IPS-20b (cell line): ENCODE results near the gene SYCE1.
"Not testable (repeated sequence)": the region's sequence is repeated elsewhere in the genome, so short reads cannot be mapped to it uniquely, and the experiment has no call there.

Experiments
- H3K27ac ChIP-seq: one replicate; pipeline ENCODE4 v1.5.1; 2013; ENCODE audit warnings: low read length
- H3K27me3 ChIP-seq: 2 replicates; pipeline ENCODE4 v1.6.1; 2013; ENCODE audit warnings: mild to moderate bottlenecking, low read length, inconsistent platforms; ENCODE audit not compliant: insufficient read depth
- H3K36me3 ChIP-seq: 2 replicates; pipeline ENCODE4 v1.6.1; 2013; ENCODE audit warnings: low read depth, mild to moderate bottlenecking, inconsistent platforms, low read length, moderate library complexity; ENCODE audit not compliant: insufficient read depth
- H3K4me1 ChIP-seq: 2 replicates; pipeline ENCODE4 v1.6.1; 2013; ENCODE audit warnings: mild to moderate bottlenecking, control low read depth, inconsistent platforms, low read length, moderate library complexity; ENCODE audit not compliant: insufficient read depth
- H3K4me3 ChIP-seq: 2 replicates; pipeline ENCODE4 v1.5.1; 2013; ENCODE audit warnings: mild to moderate bottlenecking, low read length, inconsistent platforms
- H3K9ac ChIP-seq: 2 replicates; pipeline ENCODE4 v1.6.1; 2013; ENCODE audit warnings: low read depth, mild to moderate bottlenecking, inconsistent platforms, low read length, moderate library complexity
- H3K9me3 ChIP-seq: 2 replicates; pipeline ENCODE4 v1.6.1; 2013; ENCODE audit warnings: mild to moderate bottlenecking, low read depth, low read length, inconsistent platforms; ENCODE audit not compliant: insufficient read depth

Gene SYCE1

DNA sequence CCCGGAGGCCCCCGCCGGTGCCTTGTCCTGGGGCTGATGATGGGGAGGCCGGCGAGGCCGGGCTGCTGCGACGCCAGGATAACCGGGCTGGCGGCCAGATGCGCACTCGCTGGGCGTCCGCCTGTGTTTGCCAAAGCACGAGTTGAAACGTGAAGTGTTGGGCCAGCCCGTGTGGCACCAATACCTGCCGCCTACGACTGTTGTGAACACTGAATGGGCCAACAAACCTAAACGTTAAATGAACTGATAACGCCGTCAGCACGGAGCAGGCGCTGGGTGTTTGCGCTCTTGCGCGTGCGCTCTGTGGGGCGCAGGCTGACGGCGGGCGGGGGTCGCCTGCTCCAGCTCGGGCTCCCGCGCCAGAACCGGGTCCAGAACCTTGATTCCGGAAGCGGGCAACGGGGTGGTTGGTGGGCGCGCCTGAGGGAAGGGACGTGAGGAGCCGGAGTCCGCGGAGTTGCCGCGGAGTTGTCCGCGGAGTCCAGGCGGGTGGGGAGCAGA lies 37.6 kb downstream of the SYCE1 start:
- H3K27ac ChIP-seq, result no peak overlapping the region
- peaks cover 98% of the 10 kb centered on the region for H3K9me3 ChIP-seq
- H3K4me1 ChIP-seq, result no peaks in the 10 kb centered on the region
- no peaks in the 10 kb centered on the region for H3K36me3 ChIP-seq
- no peak overlapping the region for H3K4me3 ChIP-seq
- no peaks in the 10 kb centered on the region for H3K27me3 ChIP-seq
- no peak overlapping the region for H3K9ac ChIP-seq

DNA sequence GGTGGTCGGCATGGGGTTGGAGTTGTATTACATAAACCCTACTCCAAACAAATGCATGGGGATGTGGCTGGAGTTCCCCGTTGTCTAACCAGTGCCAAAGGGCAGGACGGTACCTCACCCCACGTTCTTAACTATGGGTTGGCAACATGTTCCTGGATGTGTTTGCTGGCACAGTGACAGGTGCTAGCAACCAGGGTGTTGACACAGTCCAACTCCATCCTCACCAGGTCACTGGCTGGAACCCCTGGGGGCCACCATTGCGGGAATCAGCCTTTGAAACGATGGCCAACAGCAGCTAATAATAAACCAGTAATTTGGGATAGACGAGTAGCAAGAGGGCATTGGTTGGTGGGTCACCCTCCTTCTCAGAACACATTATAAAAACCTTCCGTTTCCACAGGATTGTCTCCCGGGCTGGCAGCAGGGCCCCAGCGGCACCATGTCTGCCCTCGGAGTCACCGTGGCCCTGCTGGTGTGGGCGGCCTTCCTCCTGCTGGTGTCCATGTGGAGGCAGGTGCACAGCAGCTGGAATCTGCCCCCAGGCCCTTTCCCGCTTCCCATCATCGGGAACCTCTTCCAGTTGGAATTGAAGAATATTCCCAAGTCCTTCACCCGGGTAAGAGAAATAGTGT lies 38.3 kb downstream of the SYCE1 start, which contains the start of gene CYP2E1:
Gene CYP2E1 (plus strand): TSS at position 407 of the 632 bp plus-strand sequence. CDS start 33 bp downstream, at position 440.
- Histone ChIP-seq H3K4me1 (no peaks in the 10 kb centered on the region), H3K9ac (no peak within 1 kb of the TSS), H3K4me3 (no peak within 1 kb of the TSS), H3K9me3 (peaks cover 98% of the 10 kb centered on the region), H3K27ac (no peak within 1 kb of the TSS), H3K27me3 (no peaks in the 10 kb centered on the region), H3K36me3 (no peaks in the 10 kb centered on the region)

DNA sequence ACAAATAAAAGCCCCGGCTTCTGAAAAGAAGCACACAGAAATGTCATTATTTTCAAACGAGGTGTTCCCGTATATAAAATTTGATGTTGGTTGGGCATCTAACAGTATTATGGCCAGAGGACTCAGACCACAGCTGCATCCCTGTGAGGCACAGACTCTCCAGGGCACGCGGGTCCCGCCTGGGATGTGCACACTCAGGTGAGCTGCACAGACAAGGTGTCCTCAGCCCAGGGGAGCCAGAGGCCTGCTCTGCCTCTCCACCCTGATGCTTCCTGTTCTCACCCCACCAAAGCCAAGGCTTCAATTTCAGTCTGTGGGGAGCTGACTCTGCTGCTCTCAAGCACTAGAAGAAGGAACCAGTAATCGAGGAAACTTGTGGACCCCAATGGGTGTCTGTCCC lies 39.9 kb downstream of the SYCE1 start:
- Histone ChIP-seq H3K4me1 (no peaks in the 10 kb centered on the region), H3K4me3 (no peak overlapping the region), H3K36me3 (no peaks in the 10 kb centered on the region), H3K9ac (no peak overlapping the region), H3K27ac (no peak overlapping the region), H3K27me3 (no peaks in the 10 kb centered on the region), H3K9me3 (peaks cover 95% of the 10 kb centered on the region)

DNA sequence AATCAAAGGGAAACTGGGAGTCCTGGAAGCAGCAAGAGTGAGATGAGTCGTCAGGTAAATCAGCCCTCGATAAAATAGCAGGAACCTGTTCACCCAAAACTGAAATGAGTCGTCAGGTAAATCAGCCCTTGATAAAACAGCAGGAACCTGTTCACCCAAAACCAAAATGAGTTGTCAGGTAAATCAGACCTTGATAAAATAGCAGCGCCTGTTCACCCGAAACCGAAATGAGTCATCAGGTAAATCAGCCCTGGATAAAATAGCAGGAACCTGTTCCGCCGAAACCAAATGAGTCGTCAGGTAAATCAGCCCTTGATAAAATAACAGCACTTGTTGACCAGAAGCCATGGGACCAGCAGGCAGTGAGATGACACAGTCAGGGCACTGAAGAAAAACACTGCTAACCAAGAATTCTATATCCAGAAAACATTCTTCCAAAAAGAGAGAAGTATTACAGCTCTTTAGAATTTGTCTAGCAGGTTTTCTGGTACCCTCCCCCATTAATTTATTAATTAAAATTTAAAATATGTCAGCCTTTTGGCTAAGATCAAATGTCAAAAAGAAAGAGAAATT lies 41.7 kb downstream of the SYCE1 start:
- Histone ChIP-seq H3K4me3 (no peak overlapping the region), H3K9me3 (peaks cover 94% of the 10 kb centered on the region), H3K4me1 (no peaks in the 10 kb centered on the region), H3K27ac (no peak overlapping the region), H3K27me3 (no peaks in the 10 kb centered on the region), H3K9ac (no peak overlapping the region), H3K36me3 (no peaks in the 10 kb centered on the region)

DNA sequence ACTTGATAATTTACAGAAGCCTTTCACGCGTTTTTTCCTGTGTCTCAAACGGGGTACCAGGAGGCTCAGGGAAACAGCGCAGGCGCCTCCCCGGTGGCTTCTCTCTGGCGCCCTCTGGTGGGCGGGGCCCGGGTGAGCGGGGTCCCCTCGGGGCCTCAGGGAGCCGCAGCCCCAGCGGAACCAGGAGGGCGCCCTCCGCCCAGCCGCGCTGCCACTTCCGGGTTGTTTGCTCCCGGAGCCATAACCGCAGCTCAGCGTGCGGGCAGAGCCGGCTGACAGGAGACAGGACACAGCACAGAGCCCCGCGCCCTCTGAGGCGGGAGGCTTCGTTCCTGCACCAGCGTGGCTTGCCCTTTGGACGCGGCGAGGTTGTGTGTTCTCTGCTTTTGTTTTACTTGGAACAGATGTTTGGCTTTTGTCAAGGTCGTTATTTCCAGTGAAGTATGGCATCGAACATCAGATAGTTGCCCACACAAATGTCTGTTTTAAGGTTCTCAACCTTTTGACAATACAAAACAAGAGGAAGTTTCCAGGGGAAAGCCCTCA lies 45.1 kb downstream of the SYCE1 start:
- H3K4me3 ChIP-seq, result no peak overlapping the region
- no peak overlapping the region for H3K27ac ChIP-seq
- H3K9me3 ChIP-seq, result peaks cover 95% of the 10 kb centered on the region
- H3K27me3 ChIP-seq, result no peaks in the 10 kb centered on the region
- no peaks in the 10 kb centered on the region for H3K36me3 ChIP-seq
- no peak overlapping the region for H3K9ac ChIP-seq
- H3K4me1 ChIP-seq, result no peaks in the 10 kb centered on the region

DNA sequence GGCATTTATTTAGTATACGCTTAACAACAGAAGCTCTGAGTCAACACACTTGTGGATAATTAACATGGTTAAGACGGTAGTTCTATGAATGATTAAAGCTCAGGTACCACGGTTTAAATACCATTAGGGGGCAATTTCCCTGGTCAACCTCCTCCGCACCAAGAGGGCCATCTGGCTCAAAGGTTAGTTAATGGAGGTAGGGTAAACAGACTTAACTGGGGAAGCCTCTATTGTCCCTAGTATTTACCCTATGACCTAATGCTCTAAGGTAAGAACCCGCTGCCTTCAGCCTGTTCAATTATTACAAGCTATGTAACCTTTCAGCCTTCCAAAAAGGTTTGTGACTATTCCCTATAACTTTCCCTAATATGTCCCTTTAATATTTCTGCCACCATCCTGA lies 46.9 kb downstream of the SYCE1 start:
- not testable (repeated sequence) for H3K4me1 ChIP-seq, H3K36me3 ChIP-seq, H3K9ac ChIP-seq, H3K27me3 ChIP-seq, H3K4me3 ChIP-seq, H3K27ac ChIP-seq
- H3K9me3 ChIP-seq, result peaks cover 96% of the 10 kb centered on the region

DNA sequence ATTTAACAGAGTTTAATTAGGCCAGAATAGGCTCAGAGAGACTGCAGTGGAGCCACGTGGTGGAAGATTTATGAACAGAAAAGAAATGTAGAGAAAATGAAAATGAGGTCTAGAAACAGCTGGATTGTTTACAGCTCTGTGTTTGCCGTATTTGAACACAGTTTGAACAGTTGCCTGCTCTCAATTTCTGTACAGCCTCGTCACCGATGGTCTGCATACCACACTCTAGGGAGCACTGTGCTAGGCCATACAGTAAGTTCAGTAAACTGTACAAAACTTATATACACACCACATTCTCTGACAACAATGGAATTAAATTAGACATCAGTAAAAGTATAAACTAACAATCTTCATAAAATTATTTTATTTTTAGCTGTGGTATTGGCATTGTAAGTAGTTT lies 49.3 kb downstream of the SYCE1 start:
- Histone ChIP-seq H3K4me3 (no peak overlapping the region), H3K4me1 (no peaks in the 10 kb centered on the region), H3K36me3 (no peaks in the 10 kb centered on the region), H3K27me3 (no peaks in the 10 kb centered on the region), H3K27ac (no peak overlapping the region), H3K9ac (no peak overlapping the region), H3K9me3 (peaks cover 99% of the 10 kb centered on the region)

DNA sequence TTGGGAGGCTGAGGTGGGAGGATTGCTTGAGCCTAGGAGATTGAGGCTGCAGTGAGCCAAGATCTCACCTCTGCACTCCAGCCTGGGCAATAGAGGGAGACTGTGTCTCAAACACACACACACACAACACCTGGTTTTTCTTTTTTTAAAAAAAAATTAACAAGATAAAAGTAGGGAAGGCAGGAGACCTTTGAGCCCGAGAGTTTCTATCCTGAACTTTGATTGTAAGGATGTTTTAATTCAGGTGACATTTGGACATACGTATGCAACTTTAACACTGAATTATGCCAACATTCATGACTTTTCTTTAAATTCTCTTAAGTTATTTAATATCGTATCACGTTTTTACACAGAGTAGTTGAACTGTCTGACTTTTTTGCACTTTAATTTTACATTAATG lies 49.9 kb downstream of the SYCE1 start:
- Histone ChIP-seq H3K9ac (no peak overlapping the region), H3K36me3 (no peaks in the 10 kb centered on the region), H3K9me3 (peaks cover 99% of the 10 kb centered on the region), H3K27me3 (no peaks in the 10 kb centered on the region), H3K27ac (no peak overlapping the region), H3K4me1 (no peaks in the 10 kb centered on the region), H3K4me3 (no peak overlapping the region)

DNA sequence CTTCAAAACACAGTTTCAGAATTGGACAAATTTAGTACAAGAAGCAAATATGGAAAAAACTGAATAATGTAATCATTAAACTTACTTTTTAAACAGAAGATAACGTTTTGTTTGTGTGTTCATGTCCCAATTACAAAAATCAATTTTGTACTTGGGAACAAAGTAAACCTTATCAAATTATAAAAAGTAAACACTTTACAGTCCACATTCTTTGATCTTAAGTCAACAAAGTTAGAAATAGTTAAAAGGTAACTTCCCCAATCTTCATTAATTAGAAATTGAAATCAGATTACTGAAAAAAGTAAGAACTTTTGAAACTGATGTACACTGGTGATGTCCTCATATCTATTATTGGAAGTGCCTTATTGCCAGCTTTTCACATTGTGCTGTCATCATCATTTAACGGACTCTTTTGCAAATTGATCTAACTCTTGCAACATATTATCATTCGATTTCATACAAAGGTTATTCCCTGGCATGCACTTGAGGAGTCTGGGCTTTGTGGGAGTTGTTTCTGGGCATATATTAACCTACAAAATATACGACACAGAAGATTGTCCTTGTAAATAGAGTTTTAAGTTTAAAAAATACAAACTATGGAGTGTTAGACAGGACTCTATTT lies 53.4 kb downstream of the SYCE1 start:
- Histone ChIP-seq H3K36me3 (no peaks in the 10 kb centered on the region), H3K9me3 (peaks cover 96% of the 10 kb centered on the region), H3K27ac (no peak overlapping the region), H3K4me1 (no peaks in the 10 kb centered on the region), H3K4me3 (no peak overlapping the region), H3K27me3 (no peaks in the 10 kb centered on the region), H3K9ac (no peak overlapping the region)

DNA sequence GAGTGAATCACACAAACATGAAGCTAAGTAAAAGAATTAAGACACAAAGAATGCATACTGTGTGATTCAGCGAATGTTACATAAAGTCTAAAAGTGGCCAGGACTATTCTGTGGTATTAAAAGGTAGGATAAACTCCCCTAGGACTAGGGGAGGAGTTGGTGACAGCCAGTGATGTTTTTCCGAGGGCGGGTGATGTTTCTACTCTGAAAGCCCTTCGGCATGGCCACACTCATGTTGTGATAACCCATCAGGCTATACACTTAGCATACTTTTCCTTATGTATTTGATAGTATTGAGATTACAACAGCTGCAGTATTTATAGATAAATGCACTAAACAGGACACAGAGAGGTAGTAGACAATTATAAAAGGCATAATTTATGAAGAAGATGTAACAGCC lies 54.0 kb downstream of the SYCE1 start:
- Histone ChIP-seq H3K36me3 (no peaks in the 10 kb centered on the region), H3K4me1 (no peaks in the 10 kb centered on the region), H3K4me3 (no peak overlapping the region), H3K9ac (no peak overlapping the region), H3K27ac (no peak overlapping the region), H3K9me3 (peaks cover 96% of the 10 kb centered on the region), H3K27me3 (no peaks in the 10 kb centered on the region)

DNA sequence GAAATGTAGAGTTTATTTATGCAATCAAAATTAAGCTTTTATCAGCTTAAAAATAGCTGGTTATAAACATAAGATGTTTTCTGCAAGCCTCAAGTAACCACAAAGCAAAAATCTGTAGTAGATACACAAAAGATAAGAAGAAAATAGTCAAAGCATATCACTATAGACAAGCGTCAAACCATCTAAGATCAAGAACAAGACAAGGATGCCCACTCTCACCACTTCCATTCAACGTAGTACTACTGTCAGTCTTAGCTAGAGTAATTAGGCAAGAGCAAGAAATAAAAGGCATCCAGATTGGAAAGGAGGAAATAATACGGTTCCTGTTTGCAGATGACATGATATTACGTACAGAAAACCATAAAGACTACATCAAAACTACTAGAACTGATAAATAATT lies 55.7 kb downstream of the SYCE1 start:
- no peak overlapping the region for H3K9ac ChIP-seq
- peaks cover 83% of the 10 kb centered on the region for H3K9me3 ChIP-seq
- H3K27me3 ChIP-seq, result no peaks in the 10 kb centered on the region
- no peak overlapping the region for H3K27ac ChIP-seq
- no peaks in the 10 kb centered on the region for H3K4me1 ChIP-seq
- H3K4me3 ChIP-seq, result no peak overlapping the region
- no peaks in the 10 kb centered on the region for H3K36me3 ChIP-seq
